ENCODE results near the gene C14orf119.

Gene C14orf119

DNA sequence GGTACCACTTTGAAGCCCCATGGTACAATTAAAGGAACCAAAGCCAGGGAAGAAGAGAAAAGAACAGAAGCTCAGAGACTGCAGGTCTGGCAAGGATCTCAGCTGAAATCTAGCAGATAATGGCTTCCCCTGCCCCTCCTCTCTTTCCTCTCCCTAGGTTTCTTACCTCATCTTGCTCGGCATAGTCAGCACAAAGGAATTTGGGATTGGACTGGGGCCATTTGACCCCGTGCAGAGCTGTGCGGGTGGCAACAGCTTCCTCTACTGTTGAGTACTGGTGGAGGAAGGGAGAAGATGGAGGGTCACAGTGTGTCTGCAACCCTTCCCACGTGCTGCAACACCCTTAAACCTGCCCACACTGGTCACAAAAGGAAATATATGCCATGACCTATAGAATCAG lies 33.3 kb upstream of the C14orf119 start:
- no peak for DNase-seq

DNA sequence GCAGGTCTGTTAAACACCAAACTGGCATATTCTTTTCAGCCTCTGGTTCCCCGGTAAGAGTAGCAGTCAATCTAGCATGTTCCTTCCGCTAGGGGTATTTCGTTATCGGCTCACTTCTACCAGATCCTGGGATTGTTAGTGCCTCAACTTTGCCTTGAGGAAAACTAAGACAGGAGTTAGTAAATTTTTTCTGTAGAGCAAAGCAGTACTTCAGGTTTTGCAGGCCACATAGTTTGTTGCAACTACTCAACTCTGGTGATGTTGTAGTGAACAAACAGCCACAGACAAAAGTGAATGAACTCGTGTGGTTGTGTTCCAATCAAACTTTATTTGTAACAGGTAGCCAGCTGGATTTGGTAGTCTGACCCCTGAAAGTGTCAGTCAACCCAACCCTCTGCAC lies 31.7 kb upstream of the C14orf119 start:
- DNase-seq = no peak

DNA sequence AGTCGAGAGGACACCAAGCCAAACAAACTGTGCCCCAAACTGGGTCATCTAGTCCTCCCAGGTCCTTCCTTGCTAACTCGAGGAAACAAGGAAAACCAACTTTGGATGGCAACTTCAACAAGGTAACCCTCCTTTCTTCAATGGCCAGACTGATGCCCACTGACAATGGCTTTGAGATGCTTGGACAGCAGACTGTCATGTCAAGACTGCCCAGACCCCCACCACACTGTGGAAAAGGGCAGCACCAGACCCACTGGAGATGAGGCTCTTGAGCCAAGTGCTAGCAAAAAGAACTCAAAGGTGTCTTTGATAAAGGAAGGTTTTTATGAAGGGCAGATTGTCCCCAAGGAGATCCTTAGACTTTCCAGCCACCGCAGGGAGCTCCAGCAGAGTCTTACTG lies 28.9 kb upstream of the C14orf119 start:
- DNase-seq = no peak

DNA sequence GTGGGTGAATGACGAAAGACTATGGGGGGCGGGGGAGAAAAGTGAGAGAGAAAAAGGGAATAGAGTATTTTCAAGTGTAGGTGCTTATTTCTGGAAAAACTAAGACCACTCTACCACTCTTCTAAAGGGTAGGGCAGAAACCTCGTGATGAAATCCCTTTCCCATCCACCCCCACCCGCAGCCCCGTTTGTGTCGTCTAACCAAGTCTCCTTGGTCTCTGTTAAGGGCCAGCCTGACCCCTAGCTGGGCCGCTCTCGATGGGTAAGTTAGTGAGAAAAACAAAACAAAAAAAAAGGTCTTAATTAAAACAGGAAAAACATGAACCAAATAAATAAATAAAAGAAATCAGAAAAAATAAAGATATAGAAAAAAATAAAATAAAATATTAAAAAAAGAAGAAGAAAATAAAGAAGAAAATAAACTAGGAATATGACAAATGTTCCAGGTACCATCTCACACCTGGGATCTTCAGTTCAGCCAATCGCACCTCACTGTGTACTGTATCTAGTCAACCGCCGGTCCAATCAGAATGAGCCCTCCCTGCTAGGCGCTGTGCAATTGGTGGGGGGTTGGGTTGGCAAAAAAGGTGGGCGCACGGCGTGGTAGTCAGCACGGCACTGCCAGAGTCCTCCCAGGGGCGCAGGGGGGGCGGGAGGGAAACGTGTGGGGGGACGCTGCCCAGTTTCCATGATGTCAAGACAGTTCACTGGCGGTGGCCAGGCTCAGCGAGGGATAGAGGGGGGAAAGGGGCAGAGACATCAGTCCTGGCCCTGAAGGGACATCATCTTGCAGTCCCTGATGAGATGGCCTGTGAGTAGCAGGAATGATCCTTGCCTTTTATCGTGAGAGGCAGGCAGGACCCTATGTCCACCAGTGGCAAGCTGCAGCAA lies 28.2 kb upstream of the C14orf119 start:
- DNase-seq = no peak

DNA sequence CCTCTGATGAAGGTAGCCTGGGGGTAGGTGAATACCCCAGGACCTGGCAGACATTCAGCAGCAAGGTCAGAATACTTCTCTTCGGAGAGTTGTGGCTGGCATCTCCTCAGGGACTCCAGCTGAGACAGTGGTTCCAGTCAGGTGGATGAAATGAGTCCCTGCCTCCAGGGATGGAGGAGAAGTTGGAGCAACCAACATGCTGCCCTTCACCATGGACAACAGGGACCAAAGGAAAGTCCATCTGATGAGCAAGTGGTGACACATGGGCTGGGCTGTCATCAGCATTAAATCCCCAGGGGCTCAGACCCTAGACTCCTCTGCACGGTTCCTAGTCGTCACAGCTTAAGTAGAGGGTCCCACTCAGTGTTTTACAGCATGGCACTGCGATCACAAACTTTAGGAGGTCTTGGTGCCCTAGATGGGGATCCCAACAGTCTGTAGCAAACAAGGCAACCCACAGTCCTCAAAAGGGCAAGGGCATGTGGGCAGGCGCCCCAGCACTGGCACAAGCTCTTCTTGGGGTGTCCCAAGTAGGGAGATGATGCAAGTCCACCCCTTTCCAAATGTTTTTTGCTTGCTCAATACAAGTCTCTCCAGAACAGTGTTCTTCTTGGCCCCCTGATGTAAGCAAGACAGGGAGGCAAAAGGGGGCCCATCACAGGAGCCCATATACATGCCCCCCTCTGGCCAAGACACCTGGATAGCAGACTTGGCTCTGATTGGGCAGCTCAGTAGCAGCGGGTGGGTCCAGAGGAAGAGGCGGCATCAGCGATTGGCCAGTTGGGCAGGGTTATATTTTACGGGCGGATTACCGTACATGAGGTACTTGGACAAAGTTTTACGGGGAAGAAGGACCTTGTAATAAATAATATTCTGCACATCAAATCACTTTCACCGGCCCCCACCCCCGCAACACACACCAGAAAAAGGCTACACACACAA lies 27.2 kb upstream of the C14orf119 start:
- DNase-seq = no peak

DNA sequence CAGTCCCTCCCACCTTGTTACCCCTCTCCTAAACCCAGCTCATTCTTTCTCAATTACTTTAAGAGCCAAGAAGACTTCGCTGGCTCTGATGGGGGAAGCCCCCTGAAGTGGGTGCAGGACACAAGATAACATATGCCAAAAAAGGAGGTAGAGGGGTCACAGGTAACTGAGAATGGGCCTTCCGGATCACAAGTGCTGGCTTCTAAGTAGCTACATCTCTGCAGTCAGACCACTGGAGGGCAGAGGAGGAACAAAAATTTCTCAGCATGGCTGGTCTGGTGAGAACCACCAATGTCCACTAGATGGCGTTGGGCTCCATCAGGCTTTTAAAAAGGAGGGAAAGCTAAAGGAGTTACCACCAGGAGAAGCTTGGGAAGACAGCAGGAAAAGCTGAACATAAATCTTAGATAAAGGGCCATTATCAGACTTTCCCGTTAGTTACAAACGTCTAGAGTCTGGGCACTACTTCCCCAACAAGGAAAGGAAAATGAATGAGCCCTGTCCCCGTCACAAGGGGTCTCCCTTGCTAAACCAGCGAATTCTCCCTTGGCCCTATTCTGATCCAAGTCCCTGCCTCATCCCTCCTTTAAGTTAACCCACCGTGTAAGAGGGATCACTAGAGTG lies 26.4 kb upstream of the C14orf119 start:
- peak; percentile 91 for DNase-seq

DNA sequence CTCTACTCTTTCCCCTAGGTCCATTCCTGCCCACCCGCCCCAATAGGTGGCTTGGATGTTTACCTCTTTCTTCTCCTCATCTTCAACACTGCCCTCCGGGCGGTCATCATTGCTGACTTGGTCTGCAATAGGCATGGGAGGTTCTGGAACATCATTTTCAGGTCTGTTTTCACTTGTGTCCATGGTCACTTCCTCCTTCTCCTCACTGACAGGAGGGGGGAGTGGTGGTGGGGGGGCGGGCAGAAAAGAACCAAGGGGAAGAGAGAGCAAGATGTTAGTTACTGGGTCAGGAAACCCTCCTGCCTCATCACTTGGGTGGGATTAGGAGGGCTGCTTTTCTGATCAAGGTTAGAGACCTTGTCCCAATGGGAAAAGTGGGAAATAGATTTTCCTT lies 25.9 kb upstream of the C14orf119 start:
- no peak for DNase-seq

DNA sequence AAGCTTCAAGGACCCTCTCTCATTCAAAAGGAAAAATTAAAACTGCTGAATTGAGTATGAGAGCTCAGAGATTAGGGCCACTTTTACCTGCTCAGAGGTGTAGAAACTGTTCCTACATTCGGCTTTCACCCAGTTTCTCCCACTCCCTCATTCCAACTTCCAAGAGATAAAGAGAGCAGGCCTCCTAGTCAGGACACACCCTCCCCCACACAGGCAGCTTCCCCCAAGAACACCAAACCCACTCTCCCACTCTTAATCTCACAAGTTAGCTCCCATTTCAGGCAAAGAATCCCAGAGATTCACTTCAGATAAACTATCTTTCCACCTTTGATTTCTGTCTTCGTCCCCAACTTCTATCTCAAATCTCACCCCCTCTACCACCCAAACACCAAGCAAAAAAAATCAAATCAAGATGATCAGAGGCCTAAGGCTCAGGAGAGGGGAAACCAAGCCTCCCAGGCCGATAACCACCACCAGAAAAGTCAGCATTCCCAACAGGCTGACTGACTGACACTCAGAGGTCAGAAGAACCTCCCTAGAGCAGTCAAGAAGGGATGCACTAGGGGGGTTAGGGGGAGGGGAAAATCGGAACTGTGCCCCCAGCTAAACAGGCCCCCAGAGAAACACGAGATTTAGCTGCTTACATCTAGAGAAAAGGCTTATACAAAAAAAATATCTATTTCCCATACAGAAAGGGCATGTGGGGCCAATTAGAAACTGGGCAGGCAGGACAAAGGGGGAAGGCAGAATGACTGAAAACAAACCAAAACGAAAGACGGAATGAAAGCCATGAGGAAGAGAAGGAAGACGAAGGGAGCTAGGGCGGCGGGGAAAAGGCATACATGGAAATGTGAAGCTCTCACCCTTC lies 24.8 kb upstream of the C14orf119 start:
- no peak for DNase-seq

DNA sequence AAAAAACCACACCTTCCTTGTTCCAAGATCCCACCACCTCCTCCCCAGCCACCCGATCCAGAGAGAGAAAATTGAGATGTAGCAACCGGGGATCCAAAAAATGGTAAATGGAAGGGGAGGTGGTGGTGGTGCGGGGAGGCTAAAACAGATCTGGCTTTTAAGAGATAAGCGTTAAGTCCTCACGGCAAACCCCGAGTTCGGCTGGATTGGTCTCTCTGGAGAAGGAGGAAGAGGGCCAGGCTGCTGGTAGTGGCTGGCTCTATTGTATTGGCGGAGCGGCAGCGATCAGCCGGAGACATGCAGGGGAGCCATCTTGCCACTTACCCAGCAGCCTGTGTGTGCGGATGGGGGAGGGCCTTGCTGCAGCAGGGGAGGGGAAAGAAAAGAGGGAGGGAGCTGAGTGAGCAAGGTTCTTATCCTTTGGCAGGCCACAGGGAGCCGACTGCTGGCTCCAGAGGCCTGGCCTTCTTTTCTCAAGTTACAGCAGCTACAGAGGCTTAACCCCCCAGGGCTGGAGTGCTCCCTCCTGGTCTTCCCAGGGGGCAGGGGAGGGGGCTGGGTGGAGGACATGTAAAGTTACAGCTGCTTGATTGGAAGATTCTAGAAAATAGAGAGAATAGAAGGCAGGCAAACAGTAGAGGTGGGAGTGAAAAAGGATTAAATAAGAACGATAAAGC lies 23.9 kb upstream of the C14orf119 start:
- peak; percentile 92 for DNase-seq

DNA sequence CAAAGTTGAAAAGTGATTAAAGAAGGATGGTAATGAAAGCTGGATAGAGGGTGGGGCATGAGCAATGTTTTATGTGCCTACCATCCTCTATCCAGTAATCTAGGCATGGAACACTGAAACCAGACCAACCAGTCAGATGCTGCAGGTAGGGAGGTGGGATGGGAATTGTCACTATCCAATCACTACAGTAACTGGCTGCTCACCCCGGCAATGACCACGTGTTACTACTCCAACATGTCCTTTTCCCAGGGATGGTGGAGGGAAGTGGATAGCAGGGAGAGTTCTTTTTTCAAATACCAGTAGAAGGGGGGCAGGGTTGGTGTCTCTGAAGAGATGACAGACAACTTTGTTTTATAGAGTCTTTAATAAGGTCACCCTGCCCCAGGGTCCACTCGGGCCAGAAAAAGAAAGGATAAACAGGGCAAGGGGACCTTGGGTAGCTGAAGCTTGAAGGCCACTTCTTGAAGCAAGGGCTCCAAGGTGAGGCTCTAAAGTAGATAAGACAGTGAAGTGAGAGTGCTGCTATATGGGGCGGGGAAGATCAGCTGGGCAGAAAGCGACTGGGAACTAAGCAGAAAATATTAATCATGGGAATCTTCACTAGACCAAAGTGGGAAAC lies 23.3 kb upstream of the C14orf119 start:
- DNase-seq = no peak

DNA sequence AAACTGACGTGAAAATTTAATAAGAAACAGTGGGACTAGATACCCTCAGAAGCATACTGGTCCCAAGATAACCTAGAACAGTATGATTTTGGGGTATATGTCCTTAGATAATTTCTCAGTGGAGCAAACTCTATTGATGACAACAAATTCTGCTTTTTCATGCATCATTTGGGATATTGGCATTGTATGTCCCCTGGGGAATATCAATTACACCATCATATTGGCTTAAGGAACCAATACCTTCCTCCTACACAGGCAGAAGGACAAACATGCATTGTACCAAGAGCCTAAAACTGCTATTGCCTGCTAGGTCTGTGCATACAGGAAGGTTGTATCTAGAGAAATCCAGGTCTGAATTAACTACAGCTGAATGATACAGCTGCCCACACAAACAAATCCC lies 20.4 kb upstream of the C14orf119 start:
- DNase-seq = no peak

DNA sequence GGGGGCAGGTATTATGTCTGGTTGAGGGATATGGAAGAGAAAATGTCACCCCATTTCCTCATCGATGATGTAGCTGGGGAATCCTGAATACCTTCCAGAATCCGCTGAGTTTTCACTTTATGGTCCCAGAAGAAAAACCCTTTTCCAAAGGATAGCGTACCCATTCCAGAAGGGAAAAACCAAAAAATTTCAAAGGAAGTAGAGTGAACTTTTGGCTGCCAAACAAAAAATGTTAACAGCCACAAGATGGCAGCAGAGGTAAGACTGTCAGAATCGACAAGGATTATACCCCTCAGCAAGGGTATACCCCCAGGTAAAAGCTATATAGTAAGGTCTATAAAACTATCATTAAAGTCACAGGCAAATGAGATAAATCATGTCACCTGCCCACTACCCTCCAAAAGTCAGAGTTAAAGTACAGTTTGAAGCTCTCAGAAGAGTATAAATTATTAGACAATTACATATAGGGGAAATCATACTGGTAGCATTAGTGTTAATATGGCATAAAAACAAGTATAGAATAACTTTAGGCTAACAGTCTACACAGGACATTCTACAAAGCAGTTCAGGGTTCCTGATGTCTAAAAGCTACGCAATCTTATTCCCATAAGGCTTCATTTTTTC lies 18.4 kb upstream of the C14orf119 start:
- peak; percentile 56 for DNase-seq

DNA sequence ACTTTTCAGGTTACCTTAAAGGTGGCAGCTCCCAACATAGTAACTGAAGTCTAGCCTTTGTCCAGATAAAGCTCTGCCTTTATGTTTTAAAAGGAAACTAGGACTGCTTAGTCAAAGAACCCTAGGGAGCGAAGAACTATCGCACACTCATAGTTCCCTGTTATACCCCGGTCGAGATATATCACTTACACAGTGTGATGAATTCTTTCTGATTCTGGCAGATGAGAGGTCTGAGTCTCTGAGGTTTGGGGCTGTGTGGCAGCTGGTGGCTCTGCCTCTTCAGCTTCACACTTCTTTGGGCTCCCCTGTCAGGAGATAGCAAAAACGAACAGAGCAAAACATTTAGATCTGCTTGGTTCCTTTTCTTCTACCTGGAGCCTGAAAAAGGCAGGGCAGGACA lies 17.3 kb upstream of the C14orf119 start:
- no peak for DNase-seq

DNA sequence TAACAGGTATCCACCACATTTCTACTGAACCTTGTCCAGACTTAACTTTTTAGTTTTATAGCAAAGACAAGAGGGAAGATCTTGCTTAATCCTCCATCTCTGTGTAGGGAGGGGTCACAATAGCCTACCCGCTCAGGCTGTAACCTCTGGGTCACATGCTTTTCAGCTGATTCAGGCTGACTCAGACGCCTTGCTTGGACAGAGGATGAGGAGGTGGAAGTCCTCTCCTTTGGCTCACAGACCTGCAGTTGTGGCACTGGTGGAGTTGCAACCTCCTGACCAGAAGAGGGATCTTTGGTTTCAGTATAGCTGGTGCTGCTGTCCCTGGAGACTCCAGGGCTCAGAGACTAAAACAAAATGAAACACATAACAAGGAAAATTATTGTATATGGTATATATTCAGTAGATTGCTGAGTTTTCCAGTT lies 16.6 kb upstream of the C14orf119 start:
- DNase-seq = peak; percentile 61

DNA sequence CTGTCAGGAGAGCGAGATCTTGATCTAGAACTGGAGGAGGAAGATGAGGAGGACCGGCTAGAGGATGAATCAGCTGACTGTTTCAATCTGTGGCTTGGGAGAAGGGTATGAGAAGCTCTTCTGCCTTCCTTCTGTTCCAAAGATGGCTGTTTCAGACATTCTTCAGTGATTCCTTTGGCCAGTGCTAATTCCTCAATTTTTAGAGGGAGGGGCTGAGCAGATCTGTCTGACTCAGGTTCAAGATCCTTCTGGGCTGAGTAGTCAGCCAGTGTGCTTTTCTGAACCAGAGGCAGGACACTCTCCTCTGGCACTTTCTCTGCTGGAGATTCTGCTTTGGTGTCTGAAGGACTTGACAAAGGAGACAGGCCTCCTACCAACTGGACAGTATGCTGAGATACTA lies 15.6 kb upstream of the C14orf119 start:
- DNase-seq = no peak

DNA sequence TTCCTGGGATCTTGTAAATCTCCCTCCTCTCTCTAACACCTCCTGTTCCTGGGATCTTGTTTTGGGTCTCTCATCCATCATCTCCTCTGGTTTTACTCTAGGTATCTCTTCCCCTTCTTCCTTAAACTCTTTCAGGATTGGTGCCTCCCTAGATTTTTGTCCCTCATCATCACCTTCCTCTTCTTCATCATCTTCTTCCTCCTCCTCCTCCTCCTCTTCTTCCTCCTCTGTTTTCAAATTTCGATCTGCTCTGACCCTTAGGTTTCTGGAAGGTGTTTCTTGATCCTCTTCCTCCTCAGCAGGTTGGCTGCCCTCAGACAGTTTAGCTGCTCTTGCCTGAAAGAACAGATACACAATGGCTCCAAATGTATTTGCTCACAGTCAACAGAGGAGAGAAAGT lies 14.8 kb upstream of the C14orf119 start:
- no peak for DNase-seq

DNA sequence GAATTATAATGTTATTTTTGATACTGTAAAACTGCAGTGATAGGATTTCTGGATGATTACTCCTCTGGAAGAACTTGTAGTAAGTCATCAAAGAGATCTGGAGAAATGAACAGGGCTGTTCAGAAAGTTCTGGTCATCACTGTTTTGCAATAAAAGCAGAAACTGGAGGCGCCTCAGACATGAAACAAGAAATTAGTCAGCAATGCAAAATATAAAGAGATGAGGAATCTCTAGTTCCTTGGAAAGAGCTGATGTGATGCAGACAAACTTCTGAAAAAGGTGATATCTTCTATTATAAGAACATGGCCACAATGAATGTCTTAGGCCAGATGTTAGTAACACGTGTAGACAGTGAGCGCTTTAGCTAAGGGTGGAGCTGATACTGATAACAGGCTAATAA lies 9.8 kb upstream of the C14orf119 start:
- no peak for DNase-seq

DNA sequence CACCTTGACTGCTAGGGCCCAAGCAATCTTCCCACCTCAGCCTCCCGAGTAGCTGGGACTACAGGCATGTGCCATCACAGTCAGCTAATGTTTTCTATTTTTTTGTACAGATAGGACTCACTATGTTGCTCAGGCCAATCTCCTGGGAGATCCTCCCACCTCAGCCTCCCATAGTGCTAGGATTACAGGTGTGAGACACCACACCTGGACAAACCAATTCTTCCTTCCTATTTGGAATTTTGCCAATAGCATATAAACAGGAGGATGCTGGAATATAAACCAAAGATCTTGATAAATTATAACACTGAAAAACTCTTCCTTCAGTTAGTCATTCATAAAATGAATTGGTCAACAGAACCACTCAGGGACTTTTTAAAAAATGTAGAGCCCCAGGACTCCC lies 8.7 kb upstream of the C14orf119 start:
- no peak for DNase-seq

DNA sequence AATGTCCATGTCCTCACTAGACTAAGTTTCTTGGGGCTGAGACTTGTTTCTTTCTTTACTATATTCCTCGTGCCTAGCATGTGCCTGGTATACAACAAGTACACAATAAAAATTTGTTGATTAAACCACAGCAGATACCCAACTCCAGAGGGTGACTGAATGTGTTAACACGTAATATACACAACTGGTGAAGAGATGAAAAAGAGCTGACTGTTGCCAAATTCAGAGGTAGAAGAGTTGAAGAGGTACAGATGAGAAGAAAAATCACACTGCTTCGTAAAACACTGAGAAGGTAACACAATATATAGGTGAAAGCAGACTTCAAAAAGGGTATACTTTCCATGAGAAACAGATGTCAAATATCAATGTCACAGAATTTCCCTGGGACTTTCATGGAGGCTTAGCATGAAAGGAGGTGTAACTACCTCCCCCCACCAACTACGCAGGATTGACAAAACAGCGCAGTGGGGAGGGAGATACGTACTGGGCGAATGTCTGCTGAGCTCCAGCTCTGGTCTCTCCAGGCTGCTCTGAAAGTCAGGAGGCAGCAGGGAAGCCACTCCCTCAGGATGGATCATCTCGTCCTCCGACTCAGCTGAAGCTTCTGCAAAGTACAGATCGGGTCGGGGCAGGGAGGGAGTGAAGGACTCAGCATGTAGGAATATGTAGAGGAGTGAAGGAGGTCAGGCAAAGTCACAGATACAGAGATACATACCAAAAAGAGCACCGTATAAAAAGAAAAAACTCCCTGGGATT lies 5.6 kb upstream of the C14orf119 start:
- no peak for DNase-seq

DNA sequence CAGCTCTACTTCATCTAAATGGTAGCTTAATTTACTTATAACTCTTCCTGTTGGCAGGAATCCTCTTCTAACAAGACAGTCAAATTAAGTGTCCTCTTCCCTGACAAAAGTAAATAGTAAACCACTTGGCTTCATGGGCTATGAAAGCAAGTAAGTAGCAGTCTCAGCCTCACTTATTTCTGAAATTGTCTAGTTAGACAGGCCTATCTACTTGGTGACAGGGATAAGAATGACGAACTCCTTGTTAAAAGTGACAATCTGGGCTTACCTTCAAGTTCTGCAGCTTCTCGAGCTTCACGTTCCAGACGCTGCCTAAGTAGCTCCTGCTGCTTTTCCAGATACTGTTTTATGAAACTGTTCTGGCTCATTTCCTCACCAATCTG lies 5.1 kb upstream of the C14orf119 start:
- DNase-seq = no peak
